Fibroblast of villous mesenchyme (primary cell): ENCODE data around the gene USP4. TPM values are rescaled to one million over a fixed set of nuclear protein-coding genes. Genes with fewer than 3 reads are reported as not detected.
A peak's percentile ranks its signal among the peaks of the same experiment; 100 is the strongest.

Source experiments
- DNase-seq: peaks from one replicate; pipeline ENCODE4 v3.0.0-alpha.2; 2010; ENCODE audit warnings: low read depth
- H3K4me3 ChIP-seq: 2 replicates; pipeline ENCODE4 v1.5.1; 2011; ENCODE audit warnings: low read depth, mild to moderate bottlenecking, low read length
- total RNA-seq: library from RNA; depleted of rRNA; stranded (reverse); fragments of >200 nt; gene quantifications from 2 replicates; pipeline ENCODE4 v1.2.3, GENCODE V29; 2012
- TF ChIP-seq, protein P1 (sequence below): IDR thresholded peaks from 2 replicates; pipeline ENCODE4 v1.5.1; 2012; ENCODE audit warnings: low read depth, mild to moderate bottlenecking, low read length; ENCODE audit not compliant: insufficient read depth

USP4 gene, protein sequence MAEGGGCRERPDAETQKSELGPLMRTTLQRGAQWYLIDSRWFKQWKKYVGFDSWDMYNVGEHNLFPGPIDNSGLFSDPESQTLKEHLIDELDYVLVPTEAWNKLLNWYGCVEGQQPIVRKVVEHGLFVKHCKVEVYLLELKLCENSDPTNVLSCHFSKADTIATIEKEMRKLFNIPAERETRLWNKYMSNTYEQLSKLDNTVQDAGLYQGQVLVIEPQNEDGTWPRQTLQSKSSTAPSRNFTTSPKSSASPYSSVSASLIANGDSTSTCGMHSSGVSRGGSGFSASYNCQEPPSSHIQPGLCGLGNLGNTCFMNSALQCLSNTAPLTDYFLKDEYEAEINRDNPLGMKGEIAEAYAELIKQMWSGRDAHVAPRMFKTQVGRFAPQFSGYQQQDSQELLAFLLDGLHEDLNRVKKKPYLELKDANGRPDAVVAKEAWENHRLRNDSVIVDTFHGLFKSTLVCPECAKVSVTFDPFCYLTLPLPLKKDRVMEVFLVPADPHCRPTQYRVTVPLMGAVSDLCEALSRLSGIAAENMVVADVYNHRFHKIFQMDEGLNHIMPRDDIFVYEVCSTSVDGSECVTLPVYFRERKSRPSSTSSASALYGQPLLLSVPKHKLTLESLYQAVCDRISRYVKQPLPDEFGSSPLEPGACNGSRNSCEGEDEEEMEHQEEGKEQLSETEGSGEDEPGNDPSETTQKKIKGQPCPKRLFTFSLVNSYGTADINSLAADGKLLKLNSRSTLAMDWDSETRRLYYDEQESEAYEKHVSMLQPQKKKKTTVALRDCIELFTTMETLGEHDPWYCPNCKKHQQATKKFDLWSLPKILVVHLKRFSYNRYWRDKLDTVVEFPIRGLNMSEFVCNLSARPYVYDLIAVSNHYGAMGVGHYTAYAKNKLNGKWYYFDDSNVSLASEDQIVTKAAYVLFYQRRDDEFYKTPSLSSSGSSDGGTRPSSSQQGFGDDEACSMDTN
- total RNA-seq = 21.6 and 23.3 TPM in 2 replicates

DNA sequence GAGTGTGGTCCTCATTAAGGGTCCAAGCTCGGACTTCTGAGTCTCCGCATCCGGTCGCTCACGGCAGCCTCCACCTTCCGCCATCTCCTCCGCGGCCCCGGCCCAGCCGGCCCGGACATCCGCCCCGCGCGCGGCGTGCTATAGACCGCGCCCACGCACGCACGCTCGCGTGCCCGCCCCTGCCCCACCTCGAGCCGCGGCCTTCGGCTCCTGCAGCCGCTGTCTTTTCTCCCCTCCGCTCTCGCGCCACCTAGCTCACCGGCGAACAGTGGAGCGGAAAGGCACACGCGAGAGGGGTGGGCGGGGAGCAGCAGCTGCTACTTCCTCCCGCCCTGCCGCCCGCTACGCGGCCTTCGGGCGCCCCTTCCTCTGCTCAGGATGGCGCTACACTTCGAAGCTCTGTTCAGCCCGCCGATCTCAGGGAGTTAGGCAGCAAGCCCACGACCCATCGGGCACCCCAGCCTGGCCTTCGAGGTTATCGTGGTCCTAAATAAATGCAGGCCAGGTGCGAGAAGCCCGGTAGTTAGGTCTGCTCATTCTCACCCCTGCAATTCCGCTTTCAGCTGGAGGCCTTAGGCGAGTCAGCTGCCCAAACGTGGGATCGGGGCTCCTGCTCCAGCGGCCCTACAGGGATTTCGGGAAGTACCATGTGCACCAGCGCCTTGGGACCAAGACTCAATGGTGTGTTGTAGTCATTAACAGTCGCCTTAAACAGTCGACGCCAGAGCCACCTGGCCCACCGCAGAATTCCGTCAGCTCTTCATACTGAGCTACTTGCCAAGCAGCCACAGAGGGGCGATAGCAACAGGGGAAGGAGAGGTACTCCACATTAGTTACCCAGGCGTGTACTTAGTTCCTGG lies at the start of gene USP4:
TSS of gene USP4 (minus strand) at position 113 of the 860 bp plus-strand sequence. CDS start at position 84, 29 bp downstream.
- TF ChIP-seq, protein P1, sequence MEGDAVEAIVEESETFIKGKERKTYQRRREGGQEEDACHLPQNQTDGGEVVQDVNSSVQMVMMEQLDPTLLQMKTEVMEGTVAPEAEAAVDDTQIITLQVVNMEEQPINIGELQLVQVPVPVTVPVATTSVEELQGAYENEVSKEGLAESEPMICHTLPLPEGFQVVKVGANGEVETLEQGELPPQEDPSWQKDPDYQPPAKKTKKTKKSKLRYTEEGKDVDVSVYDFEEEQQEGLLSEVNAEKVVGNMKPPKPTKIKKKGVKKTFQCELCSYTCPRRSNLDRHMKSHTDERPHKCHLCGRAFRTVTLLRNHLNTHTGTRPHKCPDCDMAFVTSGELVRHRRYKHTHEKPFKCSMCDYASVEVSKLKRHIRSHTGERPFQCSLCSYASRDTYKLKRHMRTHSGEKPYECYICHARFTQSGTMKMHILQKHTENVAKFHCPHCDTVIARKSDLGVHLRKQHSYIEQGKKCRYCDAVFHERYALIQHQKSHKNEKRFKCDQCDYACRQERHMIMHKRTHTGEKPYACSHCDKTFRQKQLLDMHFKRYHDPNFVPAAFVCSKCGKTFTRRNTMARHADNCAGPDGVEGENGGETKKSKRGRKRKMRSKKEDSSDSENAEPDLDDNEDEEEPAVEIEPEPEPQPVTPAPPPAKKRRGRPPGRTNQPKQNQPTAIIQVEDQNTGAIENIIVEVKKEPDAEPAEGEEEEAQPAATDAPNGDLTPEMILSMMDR = peak; percentile 65
- H3K4me3 ChIP-seq = peak within 1 kb of the TSS; percentile 89
- DNase-seq = peak; percentile 90

DNA sequence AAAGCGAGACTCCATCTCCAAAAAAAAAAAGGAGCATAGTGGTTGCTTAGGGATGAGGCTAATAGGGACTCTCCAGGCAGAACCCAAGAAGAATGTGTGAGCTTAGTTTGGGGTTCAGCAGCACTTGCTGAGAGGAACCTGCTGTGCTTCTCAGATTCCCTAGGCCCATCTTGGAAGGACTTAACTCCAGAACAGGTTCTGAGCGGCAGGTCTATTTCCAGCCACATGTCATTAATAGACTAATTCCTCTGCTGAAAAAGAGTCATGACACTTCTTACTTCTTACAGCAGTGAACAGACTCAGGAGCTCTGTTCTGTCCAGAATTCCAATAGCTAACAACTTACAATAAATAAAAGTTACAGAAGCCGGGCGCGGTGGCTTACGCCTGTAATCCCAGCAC lies 49.4 kb upstream of the USP4 start:
- no peak for DNase-seq
- no peak overlapping the region for H3K4me3 ChIP-seq
- TF ChIP-seq, protein P1 = no peak

DNA sequence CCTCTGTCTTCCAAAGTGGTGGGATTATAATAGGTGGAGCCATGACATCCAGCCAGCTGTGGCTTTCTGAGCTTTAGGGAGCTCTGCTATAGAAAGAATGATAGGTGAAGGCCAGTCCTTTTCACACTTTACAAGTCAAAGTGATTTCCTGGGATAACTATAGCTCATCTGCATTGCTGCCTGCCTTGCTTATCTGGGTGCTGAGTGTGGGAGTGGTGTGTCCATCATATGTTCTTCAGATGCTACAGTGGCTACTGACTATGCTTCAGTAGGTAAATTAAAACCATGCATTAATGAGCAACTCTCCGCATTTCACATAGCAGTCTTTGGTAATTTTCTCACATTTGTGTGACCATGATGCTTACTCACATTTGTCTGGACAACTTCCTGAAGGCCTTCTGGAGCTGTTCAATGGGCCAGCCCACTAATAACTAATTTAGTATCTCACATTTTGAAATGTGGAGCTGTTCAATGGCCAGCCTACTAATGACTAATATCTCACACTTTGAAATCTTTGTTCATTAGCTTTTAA lies 48.5 kb upstream of the USP4 start:
- DNase-seq = no peak
- no peak overlapping the region for H3K4me3 ChIP-seq
- TF ChIP-seq, protein P1 = no peak

DNA sequence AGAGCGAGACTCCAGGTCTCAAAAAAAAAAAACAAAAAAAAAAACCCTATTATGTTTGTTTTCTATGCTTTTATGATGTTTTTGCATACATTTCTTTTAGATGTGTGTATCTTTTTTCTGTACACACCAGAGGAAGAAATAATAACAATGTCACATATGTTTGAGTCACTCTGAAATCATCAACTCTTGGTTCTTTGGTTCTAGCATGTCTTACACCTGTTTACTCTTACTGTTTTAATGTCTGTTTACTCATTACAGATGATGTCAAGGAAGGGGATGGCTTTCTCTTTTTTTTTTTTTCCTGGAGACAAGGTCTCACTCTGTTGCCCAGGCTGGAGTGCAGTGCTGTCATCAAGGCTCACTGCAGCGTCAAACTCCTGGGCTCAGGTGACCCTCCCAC lies 47.9 kb upstream of the USP4 start:
- H3K4me3 ChIP-seq = no peak overlapping the region
- TF ChIP-seq, protein P1 = no peak
- DNase-seq = peak; percentile 69

DNA sequence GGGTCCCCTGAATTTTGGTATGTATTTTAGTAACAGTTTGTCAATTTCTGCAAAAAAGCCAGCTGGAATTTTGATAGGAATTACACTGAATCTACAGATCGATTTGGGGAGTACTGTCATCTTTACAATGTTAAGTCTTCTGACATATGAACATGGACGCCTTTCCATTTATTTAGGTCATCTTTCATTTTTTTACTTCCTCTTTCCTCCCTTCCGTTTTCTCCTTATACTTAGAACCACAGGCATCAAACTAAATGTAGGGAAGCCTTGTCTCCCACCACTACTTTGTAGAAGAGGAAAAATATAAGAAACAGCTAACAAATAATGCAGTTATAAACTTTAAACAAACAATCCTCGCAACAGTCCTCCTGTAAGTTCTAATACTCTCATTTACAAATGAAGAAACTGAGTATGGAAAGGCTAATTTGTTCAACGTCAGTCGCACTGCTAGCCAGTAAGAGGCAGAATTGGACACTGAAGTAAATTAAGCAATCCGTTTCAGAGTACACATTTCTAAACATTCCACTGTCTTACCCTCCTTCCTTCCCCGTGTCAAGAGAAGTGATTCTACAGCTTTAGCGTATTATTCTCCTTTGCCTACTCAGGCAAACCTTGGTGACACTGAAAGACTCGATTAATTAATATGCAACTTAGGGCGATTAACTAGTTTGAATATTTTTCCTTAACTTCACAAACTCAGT lies 46.4 kb upstream of the USP4 start:
- H3K4me3 ChIP-seq = no peak overlapping the region
- TF ChIP-seq, protein P1 = no peak
- no peak for DNase-seq
